ENCODE data around the gene HIPK3.
A peak's percentile ranks its signal among the peaks of the same experiment; 100 is the strongest.
"Not testable (repeated sequence)": the region's sequence is repeated elsewhere in the genome, so short reads cannot be mapped to it uniquely, and the experiment has no call there.

Gene HIPK3

DNA sequence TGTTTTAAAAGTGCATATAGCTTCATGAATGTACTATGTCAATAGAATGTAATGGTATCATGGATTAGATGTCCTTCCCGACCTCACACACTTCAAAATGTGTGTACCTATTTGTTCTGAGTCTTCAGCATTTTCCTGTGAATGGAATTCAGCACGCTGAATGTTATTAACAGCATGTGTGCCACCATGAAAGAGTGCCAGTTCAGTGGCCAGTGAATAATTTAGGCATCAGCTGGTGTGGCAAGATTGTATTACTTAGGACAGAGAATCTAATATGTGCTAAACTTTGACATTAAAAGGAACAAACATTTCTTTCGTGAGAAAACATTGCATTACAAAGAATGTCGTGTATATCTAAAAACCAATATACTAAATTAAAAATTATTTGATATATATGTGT lies 46.4 kb downstream of the HIPK3 start:
- DNase-seq (ENCODE audit: low read depth, low spot score), result no peak

DNA sequence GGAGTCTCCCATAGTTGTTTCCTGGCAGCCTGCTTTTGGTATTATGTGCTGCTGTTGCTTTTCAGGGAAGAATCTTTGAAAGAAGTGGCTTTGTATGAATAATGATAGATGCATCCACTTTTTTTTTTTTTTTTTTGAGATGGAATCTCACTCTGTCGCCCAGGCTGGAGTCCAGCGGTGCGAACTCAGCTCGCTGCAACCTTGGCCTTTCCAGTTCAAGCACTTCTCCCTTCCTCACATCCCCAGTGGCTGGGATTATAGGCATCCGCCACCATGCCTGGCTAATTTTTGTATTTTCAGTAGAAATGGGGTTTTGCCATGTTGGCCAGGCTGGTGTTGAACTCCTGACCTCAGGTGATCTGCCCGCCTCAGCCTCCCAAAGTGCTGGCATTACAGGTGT lies 49.6 kb downstream of the HIPK3 start:
- not testable (repeated sequence) for DNase-seq (ENCODE audit: low read depth, low spot score)

DNA sequence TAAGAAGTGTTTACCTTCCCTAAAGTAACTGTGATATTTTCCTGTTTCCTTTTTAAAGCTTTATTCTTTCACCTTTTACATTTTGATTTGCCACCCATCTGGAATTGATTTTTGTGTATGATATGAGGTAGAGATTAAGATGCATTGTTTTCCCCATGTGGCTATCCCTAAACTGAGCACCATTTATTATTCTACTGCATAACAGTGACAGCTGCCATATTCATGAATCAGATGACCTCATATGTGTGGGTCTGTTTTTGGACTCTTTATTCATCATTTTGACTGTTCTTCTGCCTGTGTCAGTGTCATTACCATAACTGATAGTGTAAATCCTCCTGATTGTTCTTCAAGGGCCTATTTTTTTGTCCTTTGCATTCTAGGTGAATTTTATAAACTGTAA lies 50.8 kb downstream of the HIPK3 start:
- no peak for DNase-seq (ENCODE audit: low read depth, low spot score)

DNA sequence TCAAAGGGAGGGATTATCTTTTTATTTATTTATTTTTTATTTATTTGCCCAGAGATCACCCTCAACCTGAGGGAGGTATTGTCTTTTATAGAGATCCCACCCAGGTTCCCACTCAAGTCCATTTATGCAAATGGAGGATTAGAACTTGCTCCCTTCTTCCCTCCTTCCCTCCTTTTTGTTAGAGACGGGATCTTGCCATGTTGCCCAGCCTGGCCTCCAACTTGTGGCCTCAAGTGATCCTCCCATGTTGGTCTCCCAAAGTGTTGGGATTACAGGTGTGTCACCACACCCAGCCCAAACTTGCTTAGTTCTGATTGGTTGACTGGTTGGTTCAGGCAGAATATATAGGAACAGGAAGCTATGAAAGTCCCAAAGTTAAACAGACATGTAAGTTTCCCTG lies 51.9 kb downstream of the HIPK3 start:
- DNase-seq (ENCODE audit: low read depth, low spot score), result no peak

DNA sequence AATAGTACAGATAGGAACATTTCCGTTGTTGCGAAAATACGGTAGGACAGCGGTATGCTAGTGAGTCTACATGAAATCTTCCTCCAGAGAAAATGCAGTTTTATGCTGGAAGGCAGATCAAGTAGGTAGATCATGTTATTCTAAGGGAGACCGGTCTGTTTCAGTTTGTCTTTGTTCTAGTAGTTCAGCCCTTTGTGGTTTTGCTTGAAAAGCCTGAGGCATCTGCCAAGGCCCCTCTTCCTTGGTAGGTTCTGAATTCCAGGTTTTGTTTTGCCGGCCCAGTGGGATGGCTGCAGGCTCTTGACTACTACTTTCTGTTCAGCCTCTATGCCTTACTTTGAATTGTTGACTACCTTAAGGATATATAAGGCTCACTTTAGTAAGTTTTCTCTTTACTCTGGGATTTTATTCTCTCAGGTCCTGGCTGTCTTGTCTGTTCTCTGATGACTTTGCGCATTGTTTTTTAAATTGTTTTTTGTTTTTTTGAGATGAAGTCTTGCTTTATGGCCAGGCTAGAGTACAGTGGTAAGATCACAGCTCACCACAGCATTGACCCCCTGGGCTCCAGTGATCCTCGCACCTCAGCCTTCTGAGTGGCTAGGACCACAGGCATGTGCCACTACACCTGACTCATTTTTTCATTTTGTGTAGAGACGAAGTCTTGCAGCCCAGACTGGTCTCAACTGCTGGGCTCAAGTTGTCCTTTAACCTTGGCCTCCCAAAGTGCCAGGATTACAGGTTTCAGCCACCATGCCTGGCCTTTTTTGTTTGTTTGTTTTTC lies 53.7 kb downstream of the HIPK3 start:
- DNase-seq (ENCODE audit: low read depth, low spot score), result no peak

DNA sequence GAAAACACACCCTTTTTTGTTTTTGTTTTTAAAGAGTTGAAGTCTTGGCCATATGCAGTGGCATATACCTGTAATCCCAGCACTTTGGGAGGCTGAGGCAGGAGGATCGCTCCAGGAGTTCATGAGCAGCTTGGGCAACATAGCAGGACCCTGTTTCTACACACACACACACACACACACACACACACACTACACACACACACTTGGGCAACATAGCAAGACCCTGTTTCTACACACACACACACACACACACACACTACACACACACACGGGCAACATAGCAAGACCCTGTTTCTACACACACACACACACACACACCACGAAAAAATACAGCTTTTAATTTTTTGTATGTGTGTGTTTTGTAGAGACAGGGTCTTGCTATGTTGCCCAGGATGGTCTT lies 54.5 kb downstream of the HIPK3 start:
- no peak for DNase-seq (ENCODE audit: low read depth, low spot score)

DNA sequence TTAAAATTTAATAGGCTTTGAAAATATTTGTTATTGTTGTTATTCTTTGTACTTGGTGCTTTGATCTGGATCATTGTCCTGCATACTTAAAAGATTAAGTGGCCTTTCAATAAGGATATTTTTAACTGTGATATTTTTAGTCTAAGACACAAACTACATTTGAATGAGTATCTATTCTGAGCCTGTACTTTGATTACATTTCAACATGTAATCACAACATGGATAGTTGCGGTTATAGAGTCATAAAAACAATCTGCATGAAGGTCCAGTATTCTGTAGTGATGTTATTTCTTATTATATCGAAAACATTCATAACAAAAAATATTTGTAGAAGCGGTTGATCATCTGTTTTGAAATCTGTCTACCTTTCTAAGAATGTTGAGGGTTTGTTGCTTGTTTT lies 58.6 kb downstream of the HIPK3 start:
- no peak for DNase-seq (ENCODE audit: low read depth, low spot score)

DNA sequence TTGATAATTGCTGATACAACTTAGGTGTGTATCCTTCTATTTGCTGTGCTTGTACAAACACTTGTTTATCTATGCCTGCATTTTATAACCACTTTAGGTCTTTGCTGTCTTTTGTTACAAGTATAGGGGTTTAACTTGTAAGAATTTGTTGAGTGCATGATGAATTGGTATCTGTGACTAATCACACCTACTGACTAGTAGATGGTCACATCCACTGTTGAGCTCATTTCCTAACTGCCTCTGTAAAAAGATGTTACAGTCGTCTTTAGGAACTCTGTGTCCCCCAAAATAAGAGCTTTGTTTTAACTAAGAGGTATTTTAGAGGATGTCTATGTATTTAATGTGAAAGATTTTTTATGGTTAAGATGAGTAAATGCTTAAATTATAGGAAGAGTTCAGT lies 60.5 kb downstream of the HIPK3 start:
- no peak for DNase-seq (ENCODE audit: low read depth, low spot score)

DNA sequence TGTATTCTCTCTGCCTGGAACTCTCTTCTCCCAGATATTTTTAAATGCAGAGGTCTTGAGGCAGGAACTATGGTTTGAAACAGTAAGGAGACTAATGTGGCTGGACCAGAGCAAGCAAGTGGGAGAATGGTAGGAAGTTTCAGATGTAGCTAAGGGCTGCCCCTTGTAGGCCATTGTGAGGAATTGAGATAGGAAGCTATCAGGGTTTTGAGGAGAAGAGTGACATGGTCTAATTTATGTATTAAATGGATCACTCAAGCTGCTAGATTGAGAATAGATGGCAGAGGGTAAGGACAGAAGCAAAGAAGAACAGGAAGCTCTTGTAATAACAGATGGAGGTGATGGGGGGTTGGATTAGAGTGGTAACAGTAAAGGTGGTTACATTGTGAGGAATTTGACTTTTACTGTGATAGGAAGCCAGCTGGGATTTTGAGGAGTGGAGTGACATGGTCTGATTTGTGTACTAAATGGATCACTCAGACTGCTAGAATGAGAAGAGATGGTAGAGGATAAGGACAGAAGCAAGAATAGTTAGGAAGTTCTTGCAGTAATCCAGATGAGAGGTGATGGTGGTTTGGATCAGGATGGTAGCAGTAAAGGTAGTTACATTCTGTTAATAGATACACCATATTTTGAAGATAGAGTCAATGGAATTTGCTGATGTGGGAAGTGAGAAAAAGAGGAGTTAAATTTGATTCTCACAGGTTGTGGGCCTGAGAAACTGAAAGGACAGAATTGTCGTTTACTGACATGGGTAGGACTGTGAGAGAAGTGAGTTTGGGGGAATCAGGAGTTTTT lies 63.0 kb downstream of the HIPK3 start:
- DNase-seq (ENCODE audit: low read depth, low spot score), result no peak

DNA sequence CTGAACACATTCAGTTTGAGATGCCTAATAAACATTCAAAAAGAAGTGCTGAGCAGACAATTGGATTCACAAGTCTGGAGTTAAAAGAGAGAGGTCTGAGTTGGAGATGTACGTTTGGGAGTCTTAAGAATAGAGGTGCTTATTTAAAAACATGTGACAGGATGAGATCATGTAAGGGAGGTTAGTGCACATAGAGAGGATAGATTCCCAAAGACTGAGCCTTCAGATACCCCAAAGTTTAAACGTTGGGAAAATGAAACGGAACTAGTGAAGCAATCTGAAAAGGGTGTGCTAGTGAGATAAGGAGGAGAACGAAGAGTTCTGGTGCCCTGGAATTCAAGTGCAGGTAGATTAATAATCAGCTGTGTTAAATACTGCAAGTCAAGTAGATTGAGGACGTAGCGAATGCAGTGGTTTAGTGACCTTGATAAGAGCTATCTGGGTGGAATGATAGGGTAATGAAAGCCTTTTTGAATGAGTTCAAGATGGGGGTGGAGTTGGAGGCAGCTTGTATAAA lies 63.7 kb downstream of the HIPK3 start:
- no peak for DNase-seq (ENCODE audit: low read depth, low spot score)

DNA sequence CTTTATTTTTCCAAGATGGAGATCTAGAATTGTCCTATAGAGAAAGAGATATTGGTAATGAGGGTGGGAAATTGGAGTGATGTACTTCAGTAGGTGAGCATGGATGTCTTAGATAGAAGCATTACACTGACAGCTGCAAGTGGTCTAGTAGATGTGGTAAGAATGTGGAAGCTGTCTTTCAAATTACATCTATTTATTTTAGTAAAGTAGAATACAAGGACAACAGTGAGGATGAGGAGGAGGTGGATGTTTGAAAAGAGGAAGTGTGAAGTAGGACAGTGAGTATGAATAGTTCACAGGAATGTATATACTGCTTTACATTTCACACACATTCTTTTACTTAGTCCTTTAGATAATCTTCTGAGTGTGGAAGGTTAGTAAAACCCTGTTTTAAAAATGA lies 64.2 kb downstream of the HIPK3 start:
- DNase-seq (ENCODE audit: low read depth, low spot score), result no peak

DNA sequence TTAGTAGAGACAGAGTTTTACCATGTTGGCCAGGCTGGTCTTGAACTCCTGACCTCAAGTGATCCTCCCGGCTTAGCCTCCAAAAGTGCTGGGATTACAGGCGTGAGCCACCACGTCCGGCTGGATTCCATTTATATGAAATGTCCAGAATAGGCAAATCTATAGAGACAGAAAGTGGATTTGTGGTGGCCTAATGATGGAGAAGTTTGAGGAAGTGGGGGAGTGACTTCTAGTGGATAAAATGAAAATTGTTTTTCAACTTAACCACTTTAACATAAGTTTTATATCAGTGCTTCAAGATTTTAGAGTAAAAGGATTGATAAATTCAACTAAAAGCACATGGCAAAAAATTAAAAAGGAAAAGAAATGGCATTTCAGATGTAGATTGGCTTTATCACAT lies 66.2 kb downstream of the HIPK3 start:
- no peak for DNase-seq (ENCODE audit: low read depth, low spot score)

DNA sequence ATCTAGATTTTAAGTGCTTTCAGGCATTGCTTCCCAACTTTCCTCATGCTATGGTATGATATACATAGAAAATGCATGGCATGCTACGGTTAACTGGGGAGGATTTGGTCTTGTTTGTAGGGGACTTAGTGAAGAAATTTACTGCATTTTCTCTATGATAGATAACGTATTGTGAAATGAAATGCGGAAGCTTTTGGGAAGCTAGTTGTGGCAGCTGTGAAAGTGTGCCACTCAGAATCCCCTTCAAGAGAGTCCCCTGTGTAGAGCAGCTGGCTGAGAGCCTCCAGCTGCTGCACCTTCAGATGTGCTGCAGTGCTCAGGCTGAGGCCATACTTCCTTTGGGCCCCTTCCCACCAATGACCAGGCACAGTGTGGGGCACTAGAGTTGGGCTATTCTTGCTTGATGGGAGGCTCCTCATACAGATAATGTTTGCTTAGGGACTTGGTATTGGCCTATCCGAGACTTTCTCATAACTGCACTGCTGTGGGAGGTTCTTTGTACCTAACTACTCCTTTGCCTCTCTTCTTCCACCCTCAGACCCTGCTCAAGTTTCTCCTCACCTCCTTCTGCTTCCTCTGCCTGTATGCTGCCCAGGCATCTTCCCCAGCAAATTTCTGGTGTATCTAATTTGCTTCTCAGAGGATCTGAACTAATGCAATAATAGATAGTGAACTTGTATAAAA lies 67.3 kb downstream of the HIPK3 start:
- DNase-seq (ENCODE audit: low read depth, low spot score), result no peak

DNA sequence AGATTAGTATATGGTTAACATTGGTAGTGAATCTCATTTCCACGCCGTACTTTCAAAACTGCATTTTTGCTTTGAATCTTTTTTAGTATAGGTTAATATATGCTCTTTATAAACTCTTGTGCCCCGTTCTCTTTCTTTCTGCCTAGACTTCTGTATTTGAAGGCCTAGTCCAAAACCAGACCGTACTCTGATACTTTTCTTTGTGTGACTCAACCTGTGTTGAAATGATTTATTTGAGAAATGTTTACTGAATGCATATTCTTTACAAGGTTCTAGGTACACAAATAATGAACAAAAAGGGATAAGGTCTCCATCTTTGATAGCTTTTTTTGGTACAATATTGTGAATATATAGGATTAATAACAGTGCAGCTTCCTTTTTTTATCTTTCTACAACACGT lies 68.3 kb downstream of the HIPK3 start:
- no peak for DNase-seq (ENCODE audit: low read depth, low spot score)

DNA sequence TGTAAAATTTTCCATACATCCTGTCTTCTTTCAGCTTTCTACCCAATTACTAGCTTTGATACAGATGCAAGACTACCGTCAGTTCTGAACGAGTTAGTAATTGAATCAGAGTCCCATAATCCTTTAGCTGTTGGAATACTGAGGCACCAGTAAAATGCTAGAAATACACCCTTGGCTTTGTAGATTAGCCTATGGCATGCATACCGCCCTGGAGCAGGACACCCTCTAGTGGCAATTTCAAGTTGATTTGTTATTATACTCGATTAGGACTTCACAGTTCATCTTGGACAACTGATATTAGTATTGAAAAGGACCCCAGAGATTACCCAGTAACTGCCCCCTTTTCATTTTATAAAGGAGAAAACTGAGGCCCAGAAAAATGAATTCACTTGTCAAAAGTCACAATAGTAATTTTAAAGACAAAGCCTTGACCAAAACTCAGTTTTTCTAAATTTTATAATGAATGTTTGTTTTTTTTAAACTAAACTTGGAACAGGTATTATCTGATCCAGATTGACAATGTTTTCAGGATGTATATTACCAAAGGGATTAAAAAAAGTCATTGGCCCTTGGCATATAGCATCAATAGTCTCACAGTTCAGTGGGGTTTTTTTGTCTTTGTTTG lies 72.6 kb downstream of the HIPK3 start:
- DNase-seq (ENCODE audit: low read depth, low spot score), result peak; percentile 10

DNA sequence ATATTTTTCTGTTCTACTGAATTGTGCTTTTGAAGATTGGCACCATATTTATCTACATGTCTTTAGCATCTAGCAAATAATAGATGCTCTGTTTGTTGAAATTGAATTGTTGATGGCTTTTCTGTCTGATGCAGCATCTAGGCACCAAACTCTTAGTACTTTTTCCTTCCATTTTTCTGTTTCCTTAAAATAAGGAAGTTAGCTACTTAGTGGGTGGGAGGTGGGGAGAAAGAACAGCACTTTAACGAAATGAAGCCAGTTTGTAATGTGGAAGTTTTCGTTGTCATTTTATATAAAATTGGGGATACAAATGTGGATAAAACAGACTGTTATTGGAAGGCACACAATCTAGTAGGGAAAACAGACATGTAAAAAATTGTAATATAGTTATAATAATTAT lies 76.6 kb downstream of the HIPK3 start:
- no peak for DNase-seq (ENCODE audit: low read depth, low spot score)

DNA sequence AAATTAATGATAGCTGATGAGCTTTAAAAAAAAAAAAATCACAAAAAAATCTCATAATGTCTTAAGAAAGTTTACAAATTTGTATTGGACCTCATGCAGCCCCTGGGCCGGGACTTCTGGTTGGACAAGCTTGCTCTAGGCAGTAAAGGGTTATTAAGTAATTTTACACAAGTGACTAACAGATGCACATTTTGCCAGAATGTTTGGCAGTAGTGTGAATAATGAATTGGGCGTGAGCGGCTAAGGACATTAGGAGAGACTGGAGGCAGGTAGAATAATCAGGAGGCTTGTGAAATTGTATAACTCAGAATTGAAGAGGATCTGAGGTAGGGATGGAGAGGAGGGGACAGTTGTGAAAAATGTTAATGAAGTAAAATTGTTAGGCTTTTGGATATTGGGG lies 77.4 kb downstream of the HIPK3 start:
- no peak for DNase-seq (ENCODE audit: low read depth, low spot score)

DNA sequence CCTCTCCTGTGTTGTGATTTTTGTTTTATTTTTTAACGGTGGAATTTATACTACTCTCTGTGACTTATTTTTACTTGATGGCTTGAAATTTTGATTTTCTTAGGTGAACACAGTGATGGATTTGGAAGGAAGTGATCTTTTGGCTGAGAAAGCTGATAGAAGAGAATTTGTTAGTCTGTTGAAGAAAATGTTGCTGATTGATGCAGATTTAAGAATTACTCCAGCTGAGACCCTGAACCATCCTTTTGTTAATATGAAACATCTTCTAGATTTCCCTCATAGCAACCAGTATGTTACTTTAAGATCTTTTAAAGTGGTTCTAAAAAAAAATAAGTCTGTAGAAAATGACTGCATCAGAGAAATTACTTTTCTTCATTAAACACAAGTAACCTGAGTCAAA lies 82.1 kb downstream of the HIPK3 start:
- no peak for DNase-seq (ENCODE audit: low read depth, low spot score)

DNA sequence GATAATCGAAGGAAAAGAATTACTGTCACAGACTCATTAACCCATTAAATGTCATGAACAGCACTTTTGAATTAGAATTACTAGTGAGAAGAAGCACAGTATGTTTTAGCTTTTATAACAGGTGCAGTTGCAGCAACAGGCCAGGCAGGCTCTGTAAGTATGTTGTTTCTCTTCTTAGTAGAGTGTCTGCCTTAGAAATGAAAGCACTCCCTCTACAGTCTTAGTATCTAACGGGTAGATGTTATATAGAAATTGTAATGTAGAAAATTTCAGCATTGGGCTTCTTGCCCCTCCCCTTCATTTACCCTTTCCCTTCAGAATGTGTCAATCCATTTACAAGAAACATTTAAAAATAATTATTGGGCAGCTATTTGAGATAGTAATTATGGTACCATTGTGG lies 87.4 kb downstream of the HIPK3 start:
- no peak for DNase-seq (ENCODE audit: low read depth, low spot score)

DNA sequence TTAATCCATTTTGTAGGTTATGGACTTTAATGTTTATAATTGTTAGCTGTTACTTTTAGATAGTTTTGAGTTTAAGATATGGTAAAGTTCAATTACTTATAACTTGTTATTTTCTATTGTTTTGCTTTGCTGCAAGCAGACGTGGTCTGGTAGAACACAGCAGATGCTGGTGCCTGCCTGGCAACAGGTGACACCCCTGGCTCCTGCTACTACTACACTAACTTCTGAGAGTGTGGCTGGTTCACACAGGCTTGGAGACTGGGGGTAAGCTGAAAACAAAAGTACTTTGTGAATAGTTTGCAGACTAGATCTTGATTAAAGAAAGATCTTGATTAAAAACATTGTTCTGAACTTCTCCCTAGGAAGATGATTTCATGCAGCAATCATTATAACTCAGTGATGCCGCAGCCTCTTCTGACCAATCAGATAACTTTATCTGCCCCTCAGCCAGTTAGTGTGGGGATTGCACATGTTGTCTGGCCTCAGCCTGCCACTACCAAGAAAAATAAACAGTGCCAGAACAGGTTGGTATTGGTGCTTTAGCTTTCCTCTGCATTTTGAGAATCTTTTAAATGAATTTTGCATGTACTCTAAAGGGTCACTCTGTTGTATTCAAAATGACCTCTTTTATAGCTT lies 90.4 kb downstream of the HIPK3 start:
- no peak for DNase-seq (ENCODE audit: low read depth, low spot score)

DNA sequence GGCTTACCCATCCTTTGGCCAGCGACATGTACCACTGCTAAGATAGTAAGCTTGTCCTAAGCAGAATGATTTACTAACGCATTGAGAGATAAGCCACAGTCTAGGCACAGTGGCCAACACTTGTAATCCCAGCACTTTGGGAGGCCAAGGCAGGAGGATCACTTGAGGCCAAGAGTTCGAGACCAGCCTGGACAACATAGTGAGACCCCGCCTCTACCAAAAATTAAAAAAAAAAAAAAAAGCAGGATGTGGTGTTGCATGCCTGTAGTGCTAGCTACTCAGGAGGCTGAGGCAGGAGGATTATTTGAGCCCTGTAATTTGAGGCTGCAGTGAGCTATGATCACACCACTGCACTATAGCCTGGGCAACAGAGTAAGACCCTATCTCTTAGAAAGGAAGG lies 93.1 kb downstream of the HIPK3 start:
- DNase-seq (ENCODE audit: low read depth, low spot score), result no peak

Measured in activated CD4-positive, CD25-positive, alpha-beta regulatory T cell treated with anti-CD3 and anti-CD28 coated beads, Interleukin-2, amount 50 U/mL, for 16 hours (primary cell).